Measurements from ENCODE around the gene SCAPER. TPM values are rescaled to one million over a fixed set of nuclear protein-coding genes. Genes with fewer than 3 reads are reported as not detected.

The SCAPER gene
- total RNA-seq, 1 donor from 2014 or later: 20.8 TPM

- Histone ChIP-seq H3K36me3 (ENCODE audit: control insufficient read depth, insufficient read depth, low read length) (peaks cover 1% of the 10 kb centered on the region), H3K27me3 (ENCODE audit: control insufficient read depth, insufficient read depth, low read length) (no peaks in the 10 kb centered on the region), H3K4me3 (ENCODE audit: low read depth, low read length) (no peak overlapping the region)
- no peak for TF ChIP-seq CTCF (IDR thresholded peaks at IDR 0.05; ENCODE audit: insufficient read depth, low read length, poor library complexity, severe bottlenecking)
- DNase-seq (ENCODE audit: low read depth): no peak
These were observed 40.5 kb upstream of the SCAPER start for GRCh38 chr15:76945494-76946093.

DNA sequence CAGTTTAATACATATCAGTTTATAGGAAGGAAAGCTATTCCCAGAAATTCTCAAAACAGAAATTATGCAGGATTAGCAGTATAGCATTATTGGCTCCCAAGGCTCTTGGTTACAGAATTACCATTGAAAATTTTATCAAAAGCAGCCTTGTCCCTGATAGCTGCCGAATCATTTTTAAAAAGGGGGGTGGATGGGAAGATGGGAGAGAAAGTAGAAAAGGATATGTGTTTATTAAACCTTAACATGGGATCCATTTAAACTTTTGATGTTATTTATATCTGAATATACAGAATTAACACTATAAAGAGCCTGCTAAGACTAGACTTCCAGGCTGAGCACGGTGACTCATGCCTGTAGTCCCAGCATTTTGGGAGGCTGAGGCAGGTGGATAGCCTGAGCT, 37.2 kb upstream of the SCAPER start:
- no peak for DNase-seq (ENCODE audit: low read depth)
- no peak for TF ChIP-seq CTCF (IDR thresholded peaks at IDR 0.05; ENCODE audit: insufficient read depth, low read length, poor library complexity, severe bottlenecking)
- Histone ChIP-seq H3K27me3 (ENCODE audit: control insufficient read depth, insufficient read depth, low read length) (no peaks in the 10 kb centered on the region), H3K4me3 (ENCODE audit: low read depth, low read length) (no peak overlapping the region), H3K36me3 (ENCODE audit: control insufficient read depth, insufficient read depth, low read length) (no peaks in the 10 kb centered on the region)

- Histone ChIP-seq H3K4me3 (ENCODE audit: low read depth, low read length) (no peak overlapping the region), H3K36me3 (ENCODE audit: control insufficient read depth, insufficient read depth, low read length) (no peaks in the 10 kb centered on the region), H3K27me3 (ENCODE audit: control insufficient read depth, insufficient read depth, low read length) (no peaks in the 10 kb centered on the region)
- no peak for TF ChIP-seq CTCF (IDR thresholded peaks at IDR 0.05; ENCODE audit: insufficient read depth, low read length, poor library complexity, severe bottlenecking)
- DNase-seq (ENCODE audit: low read depth): no peak
These were observed 36.5 kb upstream of the SCAPER start for GRCh38 chr15:76941636-76942035.

- H3K36me3 ChIP-seq (ENCODE audit: control insufficient read depth, insufficient read depth, low read length): peaks cover 1% of the 10 kb centered on the region
- TF ChIP-seq CTCF (IDR thresholded peaks at IDR 0.05; ENCODE audit: insufficient read depth, low read length, poor library complexity, severe bottlenecking): no peak
- H3K27me3 ChIP-seq (ENCODE audit: control insufficient read depth, insufficient read depth, low read length): no peaks in the 10 kb centered on the region
- DNase-seq (ENCODE audit: low read depth): no peak
- no peak overlapping the region for H3K4me3 ChIP-seq (ENCODE audit: low read depth, low read length)
These were observed 34.6 kb upstream of the SCAPER start for GRCh38 chr15:76939715-76940114.

DNA sequence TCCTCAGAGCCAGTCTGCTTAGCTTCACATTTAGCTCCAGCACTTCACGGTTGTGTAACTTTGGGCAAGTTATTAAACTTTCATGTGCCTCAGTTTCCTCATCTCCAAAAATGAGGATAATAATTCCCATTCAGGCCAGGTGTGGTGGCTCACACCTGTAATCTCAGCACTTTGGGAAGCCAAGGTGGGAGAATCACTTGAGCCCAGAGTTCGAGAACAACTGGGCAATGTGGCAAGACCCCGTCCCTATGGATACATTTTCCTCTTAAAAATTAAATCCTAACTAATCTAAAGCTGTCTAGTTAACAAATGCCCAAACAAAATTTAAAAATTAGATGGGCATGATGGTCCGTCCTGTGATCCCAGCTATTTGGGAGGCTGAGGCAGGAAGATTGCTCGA, 33.6 kb upstream of the SCAPER start:
- no peak for DNase-seq (ENCODE audit: low read depth)
- no peak overlapping the region for H3K4me3 ChIP-seq (ENCODE audit: low read depth, low read length)
- H3K36me3 ChIP-seq (ENCODE audit: control insufficient read depth, insufficient read depth, low read length): peaks cover 1% of the 10 kb centered on the region
- no peaks in the 10 kb centered on the region for H3K27me3 ChIP-seq (ENCODE audit: control insufficient read depth, insufficient read depth, low read length)
- no peak for TF ChIP-seq CTCF (IDR thresholded peaks at IDR 0.05; ENCODE audit: insufficient read depth, low read length, poor library complexity, severe bottlenecking)

DNA sequence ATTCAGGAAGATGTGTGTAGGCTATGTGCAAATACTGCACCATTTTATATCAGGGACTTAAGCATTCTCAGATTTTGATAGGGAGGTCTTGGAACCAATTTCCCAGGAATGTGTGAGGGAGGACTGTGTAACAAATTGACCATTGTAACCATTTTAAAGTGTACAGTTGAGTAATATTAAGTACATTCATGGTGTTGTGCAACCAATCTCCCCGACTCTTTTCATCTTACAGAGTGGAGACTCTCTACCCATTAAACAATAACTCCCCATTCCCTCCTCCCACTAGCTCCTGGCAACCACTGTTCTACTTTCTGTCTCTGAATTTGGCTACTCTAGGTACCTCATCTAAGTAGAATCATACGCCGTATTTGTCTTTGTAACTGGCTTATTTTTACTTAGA, 31.5 kb upstream of the SCAPER start:
- TF ChIP-seq CTCF (IDR thresholded peaks at IDR 0.05; ENCODE audit: insufficient read depth, low read length, poor library complexity, severe bottlenecking): no peak
- Histone ChIP-seq H3K27me3 (ENCODE audit: control insufficient read depth, insufficient read depth, low read length) (no peaks in the 10 kb centered on the region), H3K36me3 (ENCODE audit: control insufficient read depth, insufficient read depth, low read length) (peaks cover 1% of the 10 kb centered on the region), H3K4me3 (ENCODE audit: low read depth, low read length) (no peak overlapping the region)
- peak; percentile 16 for DNase-seq (ENCODE audit: low read depth)

Data from kidney epithelial cell (primary cell).